Heart left ventricle (tissue), 13 donors: Measurements from ENCODE around the gene PRKN.

Source experiments
- CTCF ChIP-seq, 12 donors: fragments of 200-600 bp; sonication (generic) in 4 of 12; IDR thresholded peaks; one replicate each; pipeline versions ENCODE4 v1.5.0 to v1.8.0; 2018 to 2022; ENCODE audit warnings: antibody characterized with exemption in 12 of 12, mild to moderate bottlenecking in 5 of 12
- POLR2A ChIP-seq, 2 donors: fragments of 450-650 bp; IDR thresholded peaks; one replicate each; pipeline ENCODE4 v1.6.1; 2017; ENCODE audit warnings: antibody characterized with exemption in 2 of 2, mild to moderate bottlenecking in 2 of 2, moderate library complexity in 2 of 2
- donor health status: ischemic (EF 13 %, LVEDD 7.1; RV severe dilation, severe dysfunction).
- donor health status: DM: no; HTN: yes; CAD: no.
- donor health status: DM: no; HTN: no; CAD: no.
- donor health status: ischemic (EF 25% LVEDD 6.9; RV normal size, moderate dysfunction).
- donor health status: ischemic (EF 25% LVEDD 5.7; RV mildly dilated, moderate dysfunction).
- donor health status: ischemic (EF 35%, LVEDD 5.7; RV mildly dilated, moderate dysfunction).
- donor health status: nonischemic (EF 11% LVEDD 7.7; RV severe dilation, severe dysfunction).
- donor health status: DM: yes; HTN: yes; CAD: no.
- donor health status: PGD.
- donor health status: ischemic (EF 29% LVEDD 5.4; RV normal size, mild dysfunction).
- donor health status: nonischemic (EF 23%, LVEDD 6.1; RV moderate dilation, normal function).

- no peak for TF ChIP-seq CTCF (IDR thresholded peaks at IDR 0.05)
- no peak for TF ChIP-seq POLR2A (IDR thresholded peaks at IDR 0.05)
Measured at GRCh38 chr6:161410736-161411135, 1316.8 kb downstream of the PRKN start.
